ENCODE results near the gene NANOS1. TPM values are rescaled to one million over a fixed set of nuclear protein-coding genes. Genes with fewer than 3 reads are reported as not detected.

The NANOS1 gene
- polyA plus RNA-seq, 3 donors from 2014 or later, result 0.12 to 0.24 TPM; not detected in 1

DNA sequence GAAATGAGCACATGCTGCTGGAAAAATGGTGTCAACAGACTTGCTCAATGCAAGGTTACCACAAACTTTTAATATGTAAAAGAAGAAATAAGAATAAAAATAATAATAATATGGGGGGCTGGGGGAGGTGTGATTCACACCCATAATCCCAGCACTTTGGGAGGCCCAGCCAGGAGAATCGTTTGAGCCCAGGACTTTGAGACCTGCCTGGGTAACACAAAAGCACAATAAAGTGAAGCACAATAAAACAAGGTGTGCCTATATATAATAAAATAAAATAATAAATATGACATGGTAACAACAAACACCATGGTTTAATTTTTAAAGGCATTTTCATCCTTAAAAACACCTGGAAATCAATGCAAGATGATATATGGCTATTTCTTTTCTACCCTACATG, 26.0 kb downstream of the NANOS1 start:
- Mint-ChIP-seq H3K4me1 (peaks cover 3 to 26% of the 10 kb centered on the region in 2 donors), H3K4me3 (no peak overlapping the region), H3K9me3 (no peaks in the 10 kb centered on the region), H3K36me3 (peaks cover 27 to 65% (median 44%) of the 10 kb centered on the region in 3 donors), H3K27ac (no peak overlapping the region), H3K27me3 (ENCODE audit: low read depth in 3 of 3) (peaks cover 0 to 5% (median 0%) of the 10 kb centered on the region in 3 donors)
- DNase-seq, result no peak

- peaks cover 7 to 22% of the 10 kb centered on the region in 2 donors for H3K4me1 Mint-ChIP-seq
- H3K27me3 Mint-ChIP-seq (ENCODE audit: low read depth in 3 of 3), result peaks cover 0 to 5% (median 0%) of the 10 kb centered on the region in 3 donors
- DNase-seq, result no peak
- no peaks in the 10 kb centered on the region for H3K9me3 Mint-ChIP-seq
- peak overlapping the region in 1 of 6 donors; percentile 43 for H3K27ac Mint-ChIP-seq
- H3K36me3 Mint-ChIP-seq, result peaks cover 25 to 47% (median 27%) of the 10 kb centered on the region in 3 donors
- H3K4me3 Mint-ChIP-seq, result no peak overlapping the region
Observed at GRCh38 chr10:119058010-119058409, 28.5 kb downstream of the NANOS1 start.

DNA sequence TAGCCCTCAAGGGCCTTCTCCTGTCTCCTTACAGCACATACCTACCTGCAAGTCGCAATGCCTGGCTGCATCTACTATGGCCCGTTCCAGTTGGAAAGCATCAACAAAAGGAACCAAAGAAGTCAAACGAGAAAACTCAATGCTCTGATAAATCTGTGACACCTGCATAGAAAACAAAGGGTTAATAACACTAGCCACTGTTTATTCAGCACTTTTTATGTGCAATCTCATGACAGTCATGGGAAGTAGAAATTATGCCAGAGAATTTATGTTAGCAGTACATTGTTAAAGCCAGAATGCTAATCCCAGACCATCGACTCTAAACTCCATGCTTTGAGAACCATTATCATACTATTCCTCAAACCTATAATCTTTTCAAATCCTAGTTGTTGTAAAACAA, 30.0 kb downstream of the NANOS1 start:
- peaks cover 22 to 59% (median 32%) of the 10 kb centered on the region in 3 donors for H3K36me3 Mint-ChIP-seq
- peak overlapping the region in 1 of 6 donors; percentile 34 for H3K27ac Mint-ChIP-seq
- H3K4me1 Mint-ChIP-seq, result peaks cover 7 to 28% of the 10 kb centered on the region in 2 donors
- no peaks in the 10 kb centered on the region for H3K9me3 Mint-ChIP-seq
- H3K4me3 Mint-ChIP-seq, result no peak overlapping the region
- no peak for DNase-seq
- peaks cover 0 to 7% (median 6%) of the 10 kb centered on the region in 3 donors for H3K27me3 Mint-ChIP-seq (ENCODE audit: low read depth in 3 of 3)

DNA sequence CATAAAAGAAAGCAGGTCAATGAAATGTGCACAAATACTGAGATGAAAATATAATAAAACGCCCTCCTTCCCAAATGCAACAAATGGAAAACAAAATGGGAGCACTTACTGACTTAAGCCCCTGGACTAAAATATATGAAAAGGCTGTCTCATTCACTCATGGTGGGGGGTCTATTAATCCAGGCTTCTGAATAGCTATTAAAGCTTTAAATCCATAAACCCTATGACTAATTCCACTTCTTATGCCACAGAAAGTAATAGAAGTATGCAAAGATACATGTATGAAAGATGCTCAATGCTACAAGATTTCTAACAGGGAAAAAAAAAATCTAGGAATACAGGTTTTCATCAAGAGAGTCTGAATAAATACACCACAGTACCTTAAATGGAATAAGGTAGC, 30.6 kb downstream of the NANOS1 start:
- H3K27me3 Mint-ChIP-seq (ENCODE audit: low read depth in 3 of 3), result peaks cover 0 to 6% (median 5%) of the 10 kb centered on the region in 3 donors
- H3K36me3 Mint-ChIP-seq, result peaks cover 26 to 58% (median 37%) of the 10 kb centered on the region in 3 donors
- no peaks in the 10 kb centered on the region for H3K9me3 Mint-ChIP-seq
- no peak overlapping the region for H3K27ac Mint-ChIP-seq
- DNase-seq, result no peak
- no peak overlapping the region for H3K4me3 Mint-ChIP-seq
- H3K4me1 Mint-ChIP-seq, result peaks cover 9 to 28% of the 10 kb centered on the region in 2 donors

DNA sequence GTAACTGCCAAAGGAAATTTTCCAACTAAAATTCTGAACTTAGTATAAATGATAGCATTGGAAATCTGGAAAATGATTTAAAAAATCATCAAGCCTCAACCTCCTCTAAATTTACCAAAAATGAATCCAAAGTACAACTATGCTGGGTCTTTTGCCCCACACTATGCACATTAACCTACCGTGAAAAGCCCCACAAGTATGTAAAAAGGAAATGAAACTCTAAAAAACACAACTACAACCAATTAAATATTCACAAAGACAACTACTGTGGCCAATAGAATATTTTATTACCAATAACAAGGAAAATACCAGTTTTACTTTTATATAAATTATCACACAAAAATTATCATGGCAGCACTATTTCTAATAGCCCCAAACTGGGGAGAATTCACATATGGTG, 31.8 kb downstream of the NANOS1 start:
- peak overlapping the region in 3 of 6 donors; percentile 30 to 43 (median 40) for H3K27ac Mint-ChIP-seq
- no peaks in the 10 kb centered on the region for H3K9me3 Mint-ChIP-seq
- peaks cover 11 to 28% of the 10 kb centered on the region in 2 donors for H3K4me1 Mint-ChIP-seq
- DNase-seq, result no peak
- H3K27me3 Mint-ChIP-seq (ENCODE audit: low read depth in 3 of 3), result peaks cover 0 to 6% (median 6%) of the 10 kb centered on the region in 3 donors
- no peak overlapping the region for H3K4me3 Mint-ChIP-seq
- H3K36me3 Mint-ChIP-seq, result peaks cover 24 to 62% (median 42%) of the 10 kb centered on the region in 3 donors

- H3K36me3 Mint-ChIP-seq, result peaks cover 19 to 62% (median 36%) of the 10 kb centered on the region in 3 donors
- no peak for DNase-seq
- H3K9me3 Mint-ChIP-seq, result no peaks in the 10 kb centered on the region
- H3K27me3 Mint-ChIP-seq (ENCODE audit: low read depth in 3 of 3), result peaks cover 0 to 6% (median 6%) of the 10 kb centered on the region in 3 donors
- peak overlapping the region in 2 of 6 donors; percentile 30 to 43 for H3K27ac Mint-ChIP-seq
- H3K4me1 Mint-ChIP-seq, result peaks cover 11 to 28% of the 10 kb centered on the region in 2 donors
- H3K4me3 Mint-ChIP-seq, result no peak overlapping the region
Observed at GRCh38 chr10:119061926-119062325, 32.4 kb downstream of the NANOS1 start.

GRCh38 chr10:119070395-119071165, 41.1 kb downstream of the NANOS1 start:
- DNase-seq, result no peak
- Mint-ChIP-seq H3K9me3 (no peaks in the 10 kb centered on the region), H3K36me3 (peaks cover 15 to 42% (median 27%) of the 10 kb centered on the region in 3 donors), H3K27ac (peak overlapping the region in 2 of 6 donors; percentile 7 to 12), H3K4me3 (no peak overlapping the region), H3K27me3 (ENCODE audit: low read depth in 3 of 3) (peaks cover 0 to 2% (median 0%) of the 10 kb centered on the region in 3 donors), H3K4me1 (peaks cover 30 to 37% of the 10 kb centered on the region in 2 donors)

DNA sequence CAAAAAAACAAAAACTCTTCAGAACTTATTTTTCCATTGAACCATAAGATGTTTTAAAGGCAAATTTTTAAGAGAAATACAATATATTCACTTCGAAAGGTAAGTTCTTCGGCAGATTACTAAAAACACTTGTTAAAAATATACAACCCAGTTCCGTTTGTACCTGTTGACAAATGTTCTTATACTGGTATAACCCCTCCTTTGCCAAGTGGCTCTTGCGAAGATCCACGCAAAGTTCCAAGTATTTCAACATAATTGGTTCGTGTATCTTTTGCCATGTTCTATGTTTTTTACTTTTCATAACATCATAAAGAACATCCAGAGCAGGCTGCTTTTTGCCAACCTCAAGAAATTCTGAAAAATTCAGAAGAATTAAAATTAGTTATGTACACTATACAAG, 44.1 kb downstream of the NANOS1 start:
- no peaks in the 10 kb centered on the region for H3K27me3 Mint-ChIP-seq (ENCODE audit: low read depth in 3 of 3)
- no peak for DNase-seq
- no peaks in the 10 kb centered on the region for H3K9me3 Mint-ChIP-seq
- H3K36me3 Mint-ChIP-seq, result peaks cover 15 to 33% (median 23%) of the 10 kb centered on the region in 3 donors
- peak overlapping the region in 5 of 6 donors; percentile 9 to 59 (median 53) for H3K27ac Mint-ChIP-seq
- peaks cover 49 to 58% of the 10 kb centered on the region in 2 donors for H3K4me1 Mint-ChIP-seq
- no peak overlapping the region for H3K4me3 Mint-ChIP-seq

- H3K4me3 Mint-ChIP-seq, result peak overlapping the region; percentile 96 to 98 (median 97)
- H3K36me3 Mint-ChIP-seq, result no peaks in the 10 kb centered on the region
- no peak for DNase-seq
- peaks cover 56 to 66% of the 10 kb centered on the region in 2 donors for H3K4me1 Mint-ChIP-seq
- H3K27ac Mint-ChIP-seq, result peak overlapping the region; percentile 94 to 100 (median 98)
- H3K9me3 Mint-ChIP-seq, result no peaks in the 10 kb centered on the region
- H3K27me3 Mint-ChIP-seq (ENCODE audit: low read depth in 3 of 3), result peaks cover 10 to 22% (median 22%) of the 10 kb centered on the region in 3 donors
Observed at GRCh38 chr10:119078422-119079179, 49.1 kb downstream of the NANOS1 start.

- peaks cover 50 to 61% of the 10 kb centered on the region in 2 donors for H3K4me1 Mint-ChIP-seq
- H3K9me3 Mint-ChIP-seq, result no peaks in the 10 kb centered on the region
- peak overlapping the region; percentile 96 to 98 (median 97) for H3K4me3 Mint-ChIP-seq
- peaks cover 10 to 22% (median 22%) of the 10 kb centered on the region in 3 donors for H3K27me3 Mint-ChIP-seq (ENCODE audit: low read depth in 3 of 3)
- peak; percentile 60 to 67 (median 63) for DNase-seq
- no peaks in the 10 kb centered on the region for H3K36me3 Mint-ChIP-seq
- peak overlapping the region; percentile 94 to 100 (median 98) for H3K27ac Mint-ChIP-seq
Observed at GRCh38 chr10:119079599-119080520, 50.3 kb downstream of the NANOS1 start.

DNA sequence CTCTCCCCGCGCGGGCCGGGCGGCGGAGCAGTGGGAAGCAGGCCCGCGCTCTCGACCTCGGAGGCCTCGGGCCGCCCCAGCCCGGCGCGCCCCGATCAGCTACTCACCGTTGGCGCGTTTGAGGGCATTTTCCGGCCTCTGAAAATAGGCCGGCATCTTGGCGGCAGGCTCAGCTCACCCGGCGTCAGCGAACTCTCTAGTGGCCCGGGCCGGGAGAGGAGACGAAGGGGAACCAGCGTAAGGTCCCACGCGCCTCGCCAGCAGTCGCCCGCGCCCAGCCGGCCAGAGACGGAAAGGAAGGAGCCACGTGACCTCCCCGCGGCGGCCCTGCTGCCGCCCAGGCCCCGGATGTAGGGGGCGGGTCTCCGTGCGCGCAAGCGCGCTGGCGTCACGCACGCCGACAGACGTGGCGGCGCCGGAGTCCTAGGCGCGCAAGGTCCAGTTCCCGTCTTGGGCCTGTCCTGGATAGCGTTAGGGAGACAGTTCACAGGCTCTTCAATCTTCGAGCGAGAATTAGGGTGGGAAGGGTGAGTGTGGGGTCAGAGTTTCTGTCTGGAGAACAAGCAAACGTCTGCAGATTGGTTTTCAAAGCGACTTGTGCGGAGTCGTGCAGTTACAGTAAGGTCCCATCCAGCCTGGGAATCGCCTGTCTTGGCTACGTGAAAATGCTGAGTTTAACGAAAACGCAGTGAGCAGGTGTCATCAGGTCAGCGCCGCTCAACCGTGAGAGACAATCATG, 51.2 kb downstream of the NANOS1 start, which contains the start of gene EIF3A:
TSS of gene EIF3A (minus strand) at position 297 of the 739 bp plus-strand sequence. CDS start at position 156, 141 bp downstream.
- Mint-ChIP-seq H3K9me3 (no peaks in the 10 kb centered on the region), H3K4me1 (peaks cover 44 to 53% of the 10 kb centered on the region in 2 donors), H3K36me3 (no peaks in the 10 kb centered on the region), H3K27me3 (ENCODE audit: low read depth in 3 of 3) (peaks cover 10 to 22% (median 22%) of the 10 kb centered on the region in 3 donors), H3K27ac (peak within 1 kb of the TSS; percentile 94 to 100 (median 98)), H3K4me3 (peak within 1 kb of the TSS; percentile 96 to 98 (median 97))
- peak; percentile 93 to 94 (median 94) for DNase-seq
